ENCODE measurements around the gene DEDD2. TPM values are rescaled to one million over a fixed set of nuclear protein-coding genes. Genes with fewer than 3 reads are reported as not detected.

DEDD2 gene
- total RNA-seq, 1 experiment from 2014 or later, result 45.6 TPM

- TF ChIP-seq EZH2 (IDR thresholded peaks at IDR 0.05; ENCODE audit: low read depth), result no peak
- no peak for TF ChIP-seq CTCF (conservative IDR thresholded peaks at IDR 0.05)
- Histone ChIP-seq H3K4me1 (replicated peaks; ENCODE audit: insufficient read depth) (no peaks in the 10 kb centered on the region), H3F3A (ENCODE audit: insufficient read depth, low read depth) (no peaks in the 10 kb centered on the region), H3K79me2 (ENCODE audit: low read depth) (no peaks in the 10 kb centered on the region), H3K27ac (no peak overlapping the region), H3K36me3 (ENCODE audit: low read depth) (no peaks in the 10 kb centered on the region), H2AFZ (no peak overlapping the region), H3K9me3 (ENCODE audit: insufficient read depth, low read depth) (no peaks in the 10 kb centered on the region), H3K27me3 (ENCODE audit: insufficient read depth, low read depth) (peaks cover 69% of the 10 kb centered on the region), H3K4me2 (no peak overlapping the region), H4K20me1 (ENCODE audit: insufficient read depth) (no peaks in the 10 kb centered on the region), H3K4me3 (no peak overlapping the region), H3K9me2 (ENCODE audit: insufficient read depth) (no peaks in the 10 kb centered on the region)
- ChIA-PET POLR2A (ENCODE audit: unreplicated experiment) (no interaction called here), CTCF (interaction anchor here (0.6 kb wide), 1 partner anchor 24 kb away, joined by 14 read pairs; no protein-coding TSS in a partner anchor)
- intact Hi-C loops (cut with micrococcal nuclease; ENCODE audit: unreplicated experiment), result no loop called here
- no peak for DNase-seq
- BruUV-seq (replicated peaks), result no TSS peak
Observed at GRCh38 chr19:42151782-42152684, 65.4 kb downstream of the DEDD2 start.

GRCh38 chr19:42150911-42151361 lies 66.5 kb downstream of the DEDD2 start:
- Histone ChIP-seq H3K4me2 (no peak overlapping the region), H3K79me2 (ENCODE audit: low read depth) (no peaks in the 10 kb centered on the region), H3K36me3 (ENCODE audit: low read depth) (no peaks in the 10 kb centered on the region), H4K20me1 (ENCODE audit: insufficient read depth) (no peaks in the 10 kb centered on the region), H3F3A (ENCODE audit: insufficient read depth, low read depth) (no peaks in the 10 kb centered on the region), H3K9me3 (ENCODE audit: insufficient read depth, low read depth) (no peaks in the 10 kb centered on the region), H3K4me3 (no peak overlapping the region), H2AFZ (no peak overlapping the region), H3K27ac (no peak overlapping the region), H3K9me2 (ENCODE audit: insufficient read depth) (no peaks in the 10 kb centered on the region), H3K4me1 (replicated peaks; ENCODE audit: insufficient read depth) (no peaks in the 10 kb centered on the region), H3K27me3 (ENCODE audit: insufficient read depth, low read depth) (peaks cover 80% of the 10 kb centered on the region)
- CTCF ChIA-PET, result no interaction called here
- intact Hi-C loops (cut with micrococcal nuclease; ENCODE audit: unreplicated experiment), result no loop called here
- POLR2A ChIA-PET (ENCODE audit: unreplicated experiment), result no interaction called here
- no peak for DNase-seq
- TF ChIP-seq EZH2 (IDR thresholded peaks at IDR 0.05; ENCODE audit: low read depth), result no peak
- TF ChIP-seq CTCF (conservative IDR thresholded peaks at IDR 0.05), result no peak
- no TSS peak for BruUV-seq (replicated peaks)

GRCh38 chr19:42150364-42150763 lies 67.1 kb downstream of the DEDD2 start:
- ChIA-PET CTCF (no interaction called here), POLR2A (ENCODE audit: unreplicated experiment) (no interaction called here)
- no peak overlapping the region for H3K4me3 ChIP-seq
- peaks cover 75% of the 10 kb centered on the region for H3K27me3 ChIP-seq (ENCODE audit: insufficient read depth, low read depth)
- no peak overlapping the region for H3K27ac ChIP-seq
- H3K9me2 ChIP-seq (ENCODE audit: insufficient read depth), result no peaks in the 10 kb centered on the region
- no peak overlapping the region for H2AFZ ChIP-seq
- no peak for TF ChIP-seq EZH2 (IDR thresholded peaks at IDR 0.05; ENCODE audit: low read depth)
- TF ChIP-seq CTCF (conservative IDR thresholded peaks at IDR 0.05), result no peak
- no peaks in the 10 kb centered on the region for H3F3A ChIP-seq (ENCODE audit: insufficient read depth, low read depth)
- no peaks in the 10 kb centered on the region for H3K36me3 ChIP-seq (ENCODE audit: low read depth)
- BruUV-seq (replicated peaks), result no TSS peak
- no peak for DNase-seq
- H3K4me1 ChIP-seq (replicated peaks; ENCODE audit: insufficient read depth), result no peaks in the 10 kb centered on the region
- intact Hi-C loops (cut with micrococcal nuclease; ENCODE audit: unreplicated experiment), result no loop called here
- no peaks in the 10 kb centered on the region for H4K20me1 ChIP-seq (ENCODE audit: insufficient read depth)
- H3K79me2 ChIP-seq (ENCODE audit: low read depth), result no peaks in the 10 kb centered on the region
- no peaks in the 10 kb centered on the region for H3K9me3 ChIP-seq (ENCODE audit: insufficient read depth, low read depth)
- H3K4me2 ChIP-seq, result no peak overlapping the region
